ENCODE measurements around the gene CHD1.
A peak's percentile ranks its signal among the peaks of the same experiment; 100 is the strongest.

Gene CHD1

GRCh38 chr5:98936948-98937715 is 8.3 kb upstream of the CHD1 start:
- DNase-seq (ENCODE audit: low read depth, low spot score): no peak

- no peak for DNase-seq (ENCODE audit: low read depth, low spot score)
These were observed 6.4 kb upstream of the CHD1 start for GRCh38 chr5:98935206-98935605.

- DNase-seq (ENCODE audit: low read depth, low spot score): no peak
These were observed 5.7 kb upstream of the CHD1 start for GRCh38 chr5:98934546-98934945.

DNA sequence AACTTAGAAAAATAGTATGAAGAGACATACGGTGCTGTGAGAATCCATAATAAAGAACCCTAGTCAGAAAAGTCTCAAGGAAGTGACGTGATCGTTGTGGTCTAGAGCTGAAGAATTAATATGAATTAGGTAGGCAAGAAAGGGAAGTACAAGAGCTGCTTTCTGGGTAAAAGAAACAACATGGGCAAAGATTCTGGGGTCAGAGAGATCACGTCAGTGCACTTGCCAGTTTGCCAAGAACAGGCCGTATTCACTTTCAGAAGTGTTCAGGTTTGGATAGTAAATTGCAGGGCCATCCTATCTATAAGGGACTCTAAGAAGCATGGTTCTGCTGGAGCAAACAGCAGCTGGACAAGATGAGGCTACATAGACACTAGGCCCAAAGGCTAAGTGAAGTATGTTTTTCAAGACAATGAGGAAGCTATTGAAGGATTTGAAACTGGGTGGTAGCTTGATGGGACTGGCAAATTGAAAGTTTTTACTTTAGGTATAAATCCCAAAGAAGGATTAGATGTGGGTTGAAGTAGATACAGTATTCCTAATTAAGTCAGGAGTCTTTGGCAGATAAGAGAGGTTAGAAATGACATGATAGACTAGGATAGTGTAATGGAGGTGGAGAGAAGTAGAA is 4.8 kb upstream of the CHD1 start:
- DNase-seq (ENCODE audit: low read depth, low spot score): no peak

GRCh38 chr5:98930972-98931762 is 2.4 kb upstream of the CHD1 start:
- no peak for DNase-seq (ENCODE audit: low read depth, low spot score)

- no peak for DNase-seq (ENCODE audit: low read depth, low spot score)
These were observed 997 bp upstream of the CHD1 start for GRCh38 chr5:98929710-98930298.

DNA sequence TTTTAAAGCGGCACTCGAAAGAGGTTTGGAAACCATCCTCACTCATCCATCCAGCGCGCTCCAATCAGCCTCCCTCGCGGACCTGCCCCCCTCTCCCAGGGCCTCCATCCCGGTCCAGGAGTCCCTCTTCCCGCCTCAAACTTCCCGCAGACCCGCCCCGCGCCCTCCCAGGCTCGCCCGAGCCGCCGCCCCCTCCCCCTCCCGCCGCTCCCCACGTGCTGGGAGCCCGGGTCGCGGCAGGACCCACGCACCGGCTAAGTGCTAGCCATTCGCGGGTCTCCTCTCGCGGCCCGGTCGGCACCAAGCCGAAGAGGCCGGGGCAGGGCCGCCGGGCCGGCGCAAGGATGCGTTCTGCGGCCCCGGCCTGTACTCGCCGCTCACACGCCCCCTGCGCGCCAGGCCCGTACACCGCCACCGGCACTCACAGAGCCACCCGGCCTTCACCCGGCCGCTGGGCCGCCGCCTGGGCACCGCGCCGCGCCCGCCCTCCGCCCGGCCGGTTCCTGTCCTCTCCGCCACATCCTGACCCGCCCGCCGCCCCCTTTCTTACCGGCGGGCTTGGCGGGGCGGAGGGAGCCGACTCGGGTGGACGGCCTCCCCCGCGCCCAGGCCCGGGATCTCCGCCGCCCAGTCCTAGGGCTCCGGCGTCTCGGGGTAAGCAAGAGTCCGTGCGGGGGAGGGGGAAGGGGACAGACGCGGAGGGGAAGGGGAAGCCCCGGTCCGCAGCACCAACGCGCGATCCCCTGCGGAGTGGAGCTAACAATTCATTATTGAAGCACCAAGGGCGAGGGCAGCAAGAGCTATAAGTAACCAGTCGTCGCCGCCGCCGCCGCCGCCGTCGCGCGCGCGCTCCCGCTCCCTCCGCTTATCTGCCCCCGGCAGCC is 576 bp downstream of the CHD1 start:
- peak; percentile 59 for DNase-seq (ENCODE audit: low read depth, low spot score)

DNA sequence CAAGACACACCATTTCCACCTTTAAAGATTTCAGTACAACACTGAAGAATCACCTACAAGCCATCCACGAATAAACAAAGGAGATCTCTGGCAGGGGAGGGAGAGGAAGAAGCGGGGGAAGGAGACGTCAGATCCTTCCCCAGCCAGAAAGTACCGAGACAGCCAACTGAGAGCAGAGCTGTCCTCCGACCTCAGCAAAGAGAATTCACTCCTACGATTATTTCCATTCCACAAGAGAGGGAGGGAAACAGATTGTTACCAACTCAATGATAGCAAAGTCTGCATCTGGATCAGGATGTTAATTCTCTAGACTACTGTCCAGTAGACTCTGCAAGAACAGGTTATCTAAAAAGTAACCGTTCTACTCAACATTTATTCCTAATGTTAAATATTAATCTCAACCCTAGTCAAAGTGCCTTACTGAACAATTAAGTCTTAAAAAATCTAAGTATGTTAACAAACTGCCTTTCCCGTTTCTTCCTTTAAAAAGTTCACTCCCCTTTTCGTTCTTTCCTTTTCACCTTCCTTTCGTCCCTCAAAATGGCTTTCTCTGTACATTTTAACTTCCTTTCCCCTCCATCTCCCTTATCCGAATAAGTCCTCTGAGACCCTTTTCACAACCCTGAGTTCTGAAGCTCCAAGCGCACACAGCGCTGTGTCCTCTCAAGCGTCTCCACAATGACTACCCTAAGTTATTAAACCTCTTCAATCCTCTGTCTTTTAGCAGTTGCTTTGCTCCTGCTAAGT is 1.4 kb downstream of the CHD1 start:
- peak; percentile 53 for DNase-seq (ENCODE audit: low read depth, low spot score)

- DNase-seq (ENCODE audit: low read depth, low spot score): no peak
These were observed 4.8 kb downstream of the CHD1 start for GRCh38 chr5:98923966-98924365.

- DNase-seq (ENCODE audit: low read depth, low spot score): no peak
These were observed 6.8 kb downstream of the CHD1 start for GRCh38 chr5:98921947-98922505.

GRCh38 chr5:98917433-98917832 is 11.4 kb downstream of the CHD1 start:
- DNase-seq (ENCODE audit: low read depth, low spot score): no peak

GRCh38 chr5:98916540-98916939 is 12.3 kb downstream of the CHD1 start:
- DNase-seq (ENCODE audit: low read depth, low spot score): no peak

DNA sequence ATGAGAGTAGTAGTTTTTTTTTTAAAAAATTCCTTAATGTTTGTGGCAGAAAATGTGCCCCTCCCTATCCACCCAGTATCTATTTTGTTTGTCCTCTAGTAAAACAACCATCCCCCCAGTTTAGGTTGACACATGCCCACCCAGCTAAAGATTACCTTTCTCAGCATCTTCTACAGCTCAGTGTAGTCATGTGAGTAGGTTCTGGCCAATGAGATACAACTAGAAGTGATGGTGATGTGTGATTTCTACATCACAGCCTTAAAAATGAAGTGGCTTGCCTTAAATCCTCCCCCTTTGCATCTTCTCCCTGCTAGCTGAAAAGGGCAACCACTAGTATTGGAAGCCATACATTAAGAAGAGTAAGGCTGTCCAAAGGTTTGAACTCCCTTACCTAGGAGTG is 14.9 kb downstream of the CHD1 start:
- no peak for DNase-seq (ENCODE audit: low read depth, low spot score)

DNA sequence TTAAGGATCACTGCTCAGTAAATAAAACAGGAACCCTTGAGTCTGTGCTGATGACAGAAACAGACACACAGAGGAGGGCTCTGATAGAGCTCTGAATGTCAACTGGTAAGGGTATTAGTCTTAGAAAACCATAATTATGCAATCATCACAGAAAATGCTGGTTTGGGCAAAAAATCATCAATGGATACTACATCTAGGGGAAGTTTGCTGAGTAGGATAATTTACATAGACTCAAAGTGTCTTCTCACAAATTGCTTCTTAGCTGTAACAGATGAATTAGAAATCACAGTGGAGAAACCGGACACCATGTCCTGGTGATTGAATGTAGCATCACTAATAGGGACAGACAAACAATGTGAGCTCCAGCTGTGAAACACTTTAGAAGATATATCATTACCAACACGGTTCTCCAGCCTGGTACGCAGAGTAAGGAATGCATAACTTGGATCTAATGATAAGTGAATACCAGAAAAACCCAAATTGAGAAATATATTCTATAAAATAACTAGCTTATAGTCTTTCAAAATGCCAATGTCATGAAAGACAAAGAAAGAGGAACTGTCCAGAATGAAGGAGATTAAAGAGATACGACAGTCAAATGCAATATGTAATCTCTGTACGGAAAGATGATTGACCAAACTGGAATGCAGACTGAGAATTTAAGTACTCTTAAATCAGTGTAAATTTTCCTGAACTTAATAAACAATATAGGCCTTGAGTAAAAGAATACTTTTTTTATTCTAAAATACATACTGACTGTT is 17.3 kb downstream of the CHD1 start:
- no peak for DNase-seq (ENCODE audit: low read depth, low spot score)

DNA sequence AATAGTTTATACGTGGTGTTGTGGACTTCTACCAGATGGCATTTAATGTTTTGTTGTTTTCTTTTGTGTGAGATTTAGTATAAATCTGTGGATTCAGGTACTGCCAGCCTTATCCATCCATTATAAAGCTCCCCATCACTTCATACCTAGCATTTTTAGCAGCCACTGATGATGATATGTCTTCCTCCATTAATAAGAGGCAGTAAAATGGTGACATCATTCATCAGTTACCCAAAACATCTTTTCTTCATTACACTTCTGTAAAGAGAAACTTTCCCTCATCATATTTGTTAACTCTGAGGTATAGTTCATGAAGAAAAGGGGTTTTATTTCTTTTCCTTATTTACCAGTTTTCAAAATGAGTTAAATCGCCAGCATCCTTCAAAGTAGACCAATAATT is 19.4 kb downstream of the CHD1 start:
- no peak for DNase-seq (ENCODE audit: low read depth, low spot score)

DNA sequence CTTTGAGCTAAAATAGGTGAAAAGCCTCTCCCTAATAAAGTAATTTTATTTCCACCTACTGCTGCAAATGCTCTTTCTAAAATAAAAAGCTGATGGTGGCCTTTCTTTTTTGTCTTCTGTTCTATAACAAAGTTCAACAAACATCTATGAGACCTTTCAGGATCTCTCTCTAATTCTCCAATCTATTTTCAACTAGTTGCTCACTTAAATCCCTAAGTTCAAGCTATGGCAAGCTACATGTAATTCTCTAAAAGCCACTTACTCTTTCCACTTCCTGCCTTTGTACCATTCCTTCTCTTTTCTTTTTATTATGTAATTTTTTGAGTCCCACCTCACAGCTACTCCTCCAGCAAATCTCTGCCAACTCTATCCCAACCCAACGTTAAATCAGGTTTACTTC is 20.9 kb downstream of the CHD1 start:
- no peak for DNase-seq (ENCODE audit: low read depth, low spot score)

GRCh38 chr5:98906756-98907355 is 22.0 kb downstream of the CHD1 start:
- no peak for DNase-seq (ENCODE audit: low read depth, low spot score)

GRCh38 chr5:98905857-98906688 is 22.7 kb downstream of the CHD1 start:
- no peak for DNase-seq (ENCODE audit: low read depth, low spot score)
